ENCODE measurements around the gene ENG.

- TF ChIP-seq, protein P1, sequence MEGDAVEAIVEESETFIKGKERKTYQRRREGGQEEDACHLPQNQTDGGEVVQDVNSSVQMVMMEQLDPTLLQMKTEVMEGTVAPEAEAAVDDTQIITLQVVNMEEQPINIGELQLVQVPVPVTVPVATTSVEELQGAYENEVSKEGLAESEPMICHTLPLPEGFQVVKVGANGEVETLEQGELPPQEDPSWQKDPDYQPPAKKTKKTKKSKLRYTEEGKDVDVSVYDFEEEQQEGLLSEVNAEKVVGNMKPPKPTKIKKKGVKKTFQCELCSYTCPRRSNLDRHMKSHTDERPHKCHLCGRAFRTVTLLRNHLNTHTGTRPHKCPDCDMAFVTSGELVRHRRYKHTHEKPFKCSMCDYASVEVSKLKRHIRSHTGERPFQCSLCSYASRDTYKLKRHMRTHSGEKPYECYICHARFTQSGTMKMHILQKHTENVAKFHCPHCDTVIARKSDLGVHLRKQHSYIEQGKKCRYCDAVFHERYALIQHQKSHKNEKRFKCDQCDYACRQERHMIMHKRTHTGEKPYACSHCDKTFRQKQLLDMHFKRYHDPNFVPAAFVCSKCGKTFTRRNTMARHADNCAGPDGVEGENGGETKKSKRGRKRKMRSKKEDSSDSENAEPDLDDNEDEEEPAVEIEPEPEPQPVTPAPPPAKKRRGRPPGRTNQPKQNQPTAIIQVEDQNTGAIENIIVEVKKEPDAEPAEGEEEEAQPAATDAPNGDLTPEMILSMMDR (IDR thresholded peaks at IDR 0.05): no peak
- TF ChIP-seq POLR2A (IDR thresholded peaks at IDR 0.05): no peak
Observed at GRCh38 chr9:127768698-127769097, 85.8 kb downstream of the ENG start.
